ENCODE results near the gene ABCA6.
"Not testable (repeated sequence)": the region's sequence is repeated elsewhere in the genome, so short reads cannot be mapped to it uniquely, and the experiment has no call there.

ABCA6 gene

DNA sequence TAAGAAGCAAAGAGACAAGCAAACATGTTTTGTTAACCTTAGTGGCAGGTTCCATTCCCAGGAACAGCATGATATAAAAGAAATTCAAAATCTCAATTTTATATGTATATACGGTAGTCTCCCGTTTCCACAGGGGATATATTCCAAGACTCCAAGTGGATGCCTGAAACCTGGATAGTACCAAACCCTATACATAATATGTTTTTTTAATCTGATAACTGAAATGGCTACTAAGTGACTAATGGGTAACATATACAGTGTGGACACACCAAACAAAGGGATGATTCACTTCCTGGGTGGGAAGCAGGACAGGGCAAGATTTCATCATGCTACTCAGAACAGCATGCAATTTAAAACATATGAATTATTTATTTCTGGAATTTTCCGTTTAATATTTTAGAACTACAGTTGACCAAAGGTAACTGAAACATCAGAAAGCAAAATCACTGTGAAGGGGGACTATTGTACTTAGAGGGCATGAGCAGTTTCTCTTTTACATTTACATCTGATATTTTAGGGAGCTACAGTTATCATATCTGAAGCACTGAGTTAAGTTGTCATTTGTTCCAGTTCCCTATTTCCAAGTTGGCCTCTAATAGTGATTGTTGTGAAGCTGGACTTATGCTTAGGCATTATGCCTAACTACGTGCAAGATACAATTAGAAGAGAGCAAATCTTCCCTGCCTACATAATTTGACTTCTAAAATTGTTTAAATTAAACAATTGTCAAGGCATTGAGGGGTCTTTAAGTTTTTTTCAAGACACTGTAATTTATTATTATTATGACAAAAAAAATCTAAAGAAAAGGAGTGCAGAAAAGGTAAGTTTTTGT is 34.1 kb upstream of the ABCA6 start:
- no peak overlapping the region for H3K4me3 ChIP-seq (ENCODE audit: low read depth, low read length)
- TF ChIP-seq, protein P1, sequence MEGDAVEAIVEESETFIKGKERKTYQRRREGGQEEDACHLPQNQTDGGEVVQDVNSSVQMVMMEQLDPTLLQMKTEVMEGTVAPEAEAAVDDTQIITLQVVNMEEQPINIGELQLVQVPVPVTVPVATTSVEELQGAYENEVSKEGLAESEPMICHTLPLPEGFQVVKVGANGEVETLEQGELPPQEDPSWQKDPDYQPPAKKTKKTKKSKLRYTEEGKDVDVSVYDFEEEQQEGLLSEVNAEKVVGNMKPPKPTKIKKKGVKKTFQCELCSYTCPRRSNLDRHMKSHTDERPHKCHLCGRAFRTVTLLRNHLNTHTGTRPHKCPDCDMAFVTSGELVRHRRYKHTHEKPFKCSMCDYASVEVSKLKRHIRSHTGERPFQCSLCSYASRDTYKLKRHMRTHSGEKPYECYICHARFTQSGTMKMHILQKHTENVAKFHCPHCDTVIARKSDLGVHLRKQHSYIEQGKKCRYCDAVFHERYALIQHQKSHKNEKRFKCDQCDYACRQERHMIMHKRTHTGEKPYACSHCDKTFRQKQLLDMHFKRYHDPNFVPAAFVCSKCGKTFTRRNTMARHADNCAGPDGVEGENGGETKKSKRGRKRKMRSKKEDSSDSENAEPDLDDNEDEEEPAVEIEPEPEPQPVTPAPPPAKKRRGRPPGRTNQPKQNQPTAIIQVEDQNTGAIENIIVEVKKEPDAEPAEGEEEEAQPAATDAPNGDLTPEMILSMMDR (conservative IDR thresholded peaks at IDR 0.05; ENCODE audit: low read depth, low read length): no peak
- DNase-seq (ENCODE audit: low read depth): peak; percentile 91

DNA sequence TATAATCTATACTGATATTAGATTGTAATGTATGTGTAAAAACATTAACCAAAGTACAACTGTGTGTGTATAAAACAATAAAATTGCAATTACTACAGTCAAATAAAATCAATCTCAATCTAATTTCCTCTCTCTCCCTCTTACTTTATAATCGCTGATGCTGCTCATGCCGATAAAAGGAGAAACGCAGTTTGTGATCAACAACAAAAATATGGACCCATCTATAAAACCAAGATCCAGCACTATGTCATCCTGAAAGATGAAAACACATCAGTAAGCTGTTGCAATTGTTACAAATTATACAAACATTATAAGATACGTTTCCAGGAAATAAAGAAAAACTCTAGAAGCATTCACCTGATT is 33.5 kb upstream of the ABCA6 start:
- no peak for DNase-seq (ENCODE audit: low read depth)
- TF ChIP-seq, protein P1 (conservative IDR thresholded peaks at IDR 0.05; ENCODE audit: low read depth, low read length): no peak
- H3K4me3 ChIP-seq (ENCODE audit: low read depth, low read length): no peak overlapping the region

DNA sequence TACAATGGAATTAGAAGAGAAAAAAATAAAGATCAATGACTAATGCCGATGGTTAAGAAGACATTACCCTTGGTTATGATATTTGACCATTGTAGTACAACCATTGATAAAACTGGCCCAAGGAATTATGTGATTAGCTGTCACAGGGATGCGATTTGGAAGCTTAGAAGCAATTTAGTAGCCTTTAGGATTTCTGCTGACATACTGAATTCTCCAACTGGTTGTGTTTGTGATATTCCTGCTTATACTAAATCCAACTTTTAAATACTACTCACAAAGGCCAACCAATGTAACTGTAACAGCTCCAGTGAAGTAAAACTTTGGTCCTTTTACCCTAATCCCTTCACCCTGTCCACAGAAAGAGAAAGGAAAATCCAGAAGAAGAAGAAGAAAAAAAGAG is 31.4 kb upstream of the ABCA6 start:
- TF ChIP-seq, protein P1 (conservative IDR thresholded peaks at IDR 0.05; ENCODE audit: low read depth, low read length): no peak
- DNase-seq (ENCODE audit: low read depth): no peak
- no peak overlapping the region for H3K4me3 ChIP-seq (ENCODE audit: low read depth, low read length)

DNA sequence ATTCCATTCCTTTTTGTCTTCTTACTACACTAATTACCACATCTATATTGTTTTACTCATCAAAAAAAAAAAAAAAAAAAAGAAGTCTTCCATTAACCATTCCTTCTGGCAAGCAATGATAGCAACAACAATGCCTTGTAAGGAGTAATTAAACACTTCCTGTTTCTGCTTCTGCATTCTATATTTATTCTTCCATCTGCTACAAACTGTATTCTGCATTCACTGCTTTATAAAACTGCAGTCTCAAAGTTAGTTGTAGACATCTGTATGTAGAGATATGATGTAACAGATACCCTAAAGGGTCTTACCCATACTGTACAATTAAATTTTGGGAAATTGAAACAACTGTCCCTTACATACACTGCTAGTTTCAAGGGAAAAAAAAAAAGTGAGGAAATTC is 28.7 kb upstream of the ABCA6 start:
- no peak for DNase-seq (ENCODE audit: low read depth)
- no peak overlapping the region for H3K4me3 ChIP-seq (ENCODE audit: low read depth, low read length)
- TF ChIP-seq, protein P1 (conservative IDR thresholded peaks at IDR 0.05; ENCODE audit: low read depth, low read length): no peak

DNA sequence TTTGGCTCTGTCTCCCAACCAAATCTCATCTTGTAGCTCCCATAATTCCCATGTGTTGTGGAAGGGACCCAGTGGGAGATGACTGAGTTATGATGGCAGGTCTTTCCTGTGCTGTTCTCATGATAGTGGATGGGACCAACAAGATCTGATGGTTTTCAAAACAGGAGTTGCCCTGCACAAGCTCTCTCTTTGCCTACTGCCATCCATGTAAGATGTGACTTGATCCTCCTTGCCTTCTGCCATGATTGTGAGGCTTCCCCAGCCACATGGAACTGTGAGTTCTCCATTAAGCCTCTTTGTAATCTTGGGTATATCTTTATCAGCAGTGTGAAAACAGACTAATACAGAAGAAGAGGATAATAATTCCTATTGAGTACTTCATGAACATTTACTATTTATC is 26.9 kb upstream of the ABCA6 start:
- not testable (repeated sequence) for DNase-seq (ENCODE audit: low read depth); H3K4me3 ChIP-seq (ENCODE audit: low read depth, low read length)

DNA sequence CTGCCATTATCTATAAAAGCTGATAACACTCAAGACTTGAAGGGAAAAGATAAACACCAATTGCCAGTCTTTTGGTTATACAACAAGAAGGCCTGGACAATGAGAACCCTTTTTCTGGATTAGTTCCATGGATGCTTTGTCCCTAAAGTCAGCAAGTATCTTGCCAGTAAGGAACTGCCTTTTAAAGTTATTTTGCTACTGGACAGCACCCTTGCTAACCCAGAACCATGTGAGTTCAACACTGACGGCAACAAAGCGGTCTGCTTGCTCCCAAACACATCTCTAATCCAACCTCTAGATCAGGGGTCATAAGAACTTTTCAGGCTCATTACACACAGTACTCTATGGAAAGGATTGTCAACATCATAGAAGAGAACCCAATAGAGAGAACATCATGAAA is 25.3 kb upstream of the ABCA6 start:
- TF ChIP-seq, protein P1 (conservative IDR thresholded peaks at IDR 0.05; ENCODE audit: low read depth, low read length): no peak
- no peak for DNase-seq (ENCODE audit: low read depth)
- no peak overlapping the region for H3K4me3 ChIP-seq (ENCODE audit: low read depth, low read length)

DNA sequence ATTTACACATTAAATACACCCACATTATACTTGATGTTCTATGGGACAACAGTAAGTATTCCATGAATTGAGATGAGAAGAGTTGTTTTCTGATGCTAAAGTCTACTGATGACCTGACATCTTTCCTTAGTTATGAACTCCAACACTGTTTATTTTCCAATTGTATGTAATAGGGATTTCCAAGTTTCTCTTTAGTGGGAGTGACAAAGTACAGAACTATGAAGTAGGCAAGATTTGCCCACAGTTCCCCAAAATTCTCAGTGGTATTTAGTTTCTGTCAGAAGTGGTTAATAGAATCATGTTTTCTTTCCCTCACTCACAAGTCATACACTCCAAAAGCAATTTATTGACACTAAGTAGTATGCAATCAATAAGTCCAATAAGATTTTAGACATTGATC is 22.5 kb upstream of the ABCA6 start:
- TF ChIP-seq, protein P1 (conservative IDR thresholded peaks at IDR 0.05; ENCODE audit: low read depth, low read length): no peak
- DNase-seq (ENCODE audit: low read depth): no peak
- no peak overlapping the region for H3K4me3 ChIP-seq (ENCODE audit: low read depth, low read length)

Data from choroid plexus epithelial cell (primary cell).